MCF 10A (cell line): Measurements from ENCODE around the gene BTBD16. TPM values are rescaled to one million over a fixed set of nuclear protein-coding genes. Genes with fewer than 3 reads are reported as not detected.

Source experiments
- Bru-seq: library from RNA; stranded (reverse); fragments of 400-500 nt; gene quantifications from one replicate; lab custom pipeline; 2021; lab: Mats Ljungman, UMichigan
- BruChase-seq, 2 experiments: library from RNA; stranded (reverse); fragments of 400-500 nt; gene quantifications; one replicate each; lab custom pipeline; 2021; lab: Mats Ljungman, UMichigan
- BruUV-seq: library from RNA; stranded (reverse); fragments of 400-500 nt; replicated peaks from 2 replicates; lab custom pipeline; 2021; lab: Mats Ljungman, UMichigan
- CTCF ChIA-PET: fragments of 300-600 bp; sonication (Branson Sonifier 250); formaldehyde crosslinking; extraction: SDS; loops from one replicate; lab custom pipeline; 2021; ENCODE audit warnings: antibody characterized with exemption, inconsistent platforms; lab: Yijun Ruan, JAX
- POLR2A ChIA-PET: fragments of 300-600, 350-650 bp; sonication (Branson Sonifier 250); formaldehyde crosslinking; extraction: SDS; loops from one replicate; lab custom pipeline; 2020; ENCODE audit warnings: antibody characterized with exemption, inconsistent platforms; lab: Yijun Ruan, JAX
- DNase-seq: peaks from one replicate; pipeline ENCODE4 v3.0.0-alpha.2; 2018; ENCODE audit not compliant: unreplicated experiment
- H3K27ac Mint-ChIP-seq: one replicate; pipeline ENCODE4 v1.8.0; 2022; ENCODE audit warnings: mild to moderate bottlenecking, low read depth, mixed read lengths; ENCODE audit not compliant: unreplicated experiment
- H3K27me3 Mint-ChIP-seq: one replicate; pipeline ENCODE4 v1.8.0; 2022; ENCODE audit warnings: mixed read lengths; ENCODE audit not compliant: insufficient read depth, unreplicated experiment
- H3K36me3 Mint-ChIP-seq: one replicate; pipeline ENCODE4 v1.8.0; 2022; ENCODE audit warnings: mild to moderate bottlenecking, moderate library complexity, mixed read lengths; ENCODE audit not compliant: insufficient read depth, unreplicated experiment
- H3K4me1 Mint-ChIP-seq: one replicate; pipeline ENCODE4 v1.8.0; 2022; ENCODE audit warnings: mixed read lengths; ENCODE audit not compliant: insufficient read depth, unreplicated experiment
- H3K4me3 Mint-ChIP-seq: one replicate; pipeline ENCODE4 v1.8.0; 2022; ENCODE audit warnings: mild to moderate bottlenecking, moderate library complexity, mixed read lengths; ENCODE audit not compliant: unreplicated experiment
- H3K9me3 Mint-ChIP-seq: one replicate; pipeline ENCODE4 v1.8.0; 2022; ENCODE audit warnings: mixed read lengths; ENCODE audit not compliant: unreplicated experiment
- CTCF ChIP-seq: fragments of 200-600 bp; IDR thresholded peaks from one replicate; pipeline ENCODE4 v1.8.0; 2022; ENCODE audit warnings: antibody characterized with exemption, mild to moderate bottlenecking; ENCODE audit not compliant: unreplicated experiment
- intact Hi-C: fragments of 100-400 bp; cut with micrococcal nuclease; formaldehyde crosslinking; loops from 2 replicates; pipeline ENCODE4 v1.14.1; 2022
- long read RNA-seq: library from polyadenylated mRNA; stranded (forward); transcript quantifications from one replicate; pipeline ENCODE4 v2.0.0, GENCODE V29; 2022
- total RNA-seq: library from RNA; stranded (reverse); gene quantifications from 2 replicates; pipeline ENCODE4 v1.2.3, GENCODE V29; 2022

BTBD16 gene
- total RNA-seq, result 0.16 TPM in 1 of 2 replicates, not detected in the other
- percentile 45 among the genes with signal in this experiment for Bru-seq, nascent RNA
- BruChase-seq, experiment 1, labeled RNA remaining after a 6-hour chase, result percentile 55 among the genes with signal in this experiment
- percentile 52 among the genes with signal in this experiment for BruChase-seq, experiment 2, labeled RNA remaining after a 2-hour chase
- long read RNA-seq, result 0 reads

GRCh38 chr10:122271076-122271475, at the start of gene BTBD16:
TSS of gene BTBD16 (plus strand) at chr10:122271296. CDS start at chr10:122275082, 3,786 bp downstream.
- H3K4me1 Mint-ChIP-seq, result peaks cover 7% of the 10 kb centered on the region
- no peaks in the 10 kb centered on the region for H3K27me3 Mint-ChIP-seq
- no TSS peak for BruUV-seq
- intact Hi-C loops, result no loop called here
- POLR2A ChIA-PET, result interaction anchor here (0.6 to 0.7 kb wide), 2 partner anchors 23 to 156 kb away, joined by 3 read pairs; no protein-coding TSS in a partner anchor
- peaks cover 56% of the 10 kb centered on the region for H3K36me3 Mint-ChIP-seq
- no peak for TF ChIP-seq CTCF
- CTCF ChIA-PET, result interaction anchor here (0.6 to 1.6 kb wide), 5 partner anchors 9 to 708 kb away, joined by 3 to 4 read pairs (median 3); no protein-coding TSS in a partner anchor
- H3K4me3 Mint-ChIP-seq, result no peak within 1 kb of the TSS
- no peak within 1 kb of the TSS for H3K27ac Mint-ChIP-seq
- H3K9me3 Mint-ChIP-seq, result no peaks in the 10 kb centered on the region
- no peak for DNase-seq

GRCh38 chr10:122221958-122222357, 49.1 kb upstream of the BTBD16 start:
- intact Hi-C loops, result no loop called here
- POLR2A ChIA-PET, result no interaction called here
- Mint-ChIP-seq H3K27me3 (no peaks in the 10 kb centered on the region), H3K9me3 (no peaks in the 10 kb centered on the region), H3K27ac (no peak overlapping the region), H3K4me3 (no peak overlapping the region), H3K36me3 (peaks cover 99% of the 10 kb centered on the region), H3K4me1 (no peaks in the 10 kb centered on the region)
- DNase-seq, result no peak
- CTCF ChIA-PET, result interaction anchor here (1.9 kb wide), 1 partner anchor 46 kb away, joined by 8 read pairs; no protein-coding TSS in a partner anchor
- BruUV-seq, result no TSS peak
- TF ChIP-seq CTCF, result no peak

- H3K4me3 Mint-ChIP-seq, result no peak overlapping the region
- peaks cover 99% of the 10 kb centered on the region for H3K36me3 Mint-ChIP-seq
- no peak for DNase-seq
- ChIA-PET POLR2A (interaction anchor here (0.7 kb wide), 1 partner anchor 172 kb away, joined by 3 read pairs; no protein-coding TSS in a partner anchor), CTCF (interaction anchor here (1.9 kb wide), 1 partner anchor 45 kb away, joined by 8 read pairs; no protein-coding TSS in a partner anchor)
- intact Hi-C loops, result no loop called here
- no peak for TF ChIP-seq CTCF
- no peaks in the 10 kb centered on the region for H3K27me3 Mint-ChIP-seq
- BruUV-seq, result no TSS peak
- no peak overlapping the region for H3K27ac Mint-ChIP-seq
- H3K9me3 Mint-ChIP-seq, result no peaks in the 10 kb centered on the region
- no peaks in the 10 kb centered on the region for H3K4me1 Mint-ChIP-seq
Observed at GRCh38 chr10:122222638-122223037, 48.5 kb upstream of the BTBD16 start.

- H3K4me1 Mint-ChIP-seq, result no peaks in the 10 kb centered on the region
- no peak overlapping the region for H3K4me3 Mint-ChIP-seq
- no peak overlapping the region for H3K27ac Mint-ChIP-seq
- ChIA-PET CTCF (no interaction called here), POLR2A (no interaction called here)
- intact Hi-C loops, result no loop called here
- no TSS peak for BruUV-seq
- H3K36me3 Mint-ChIP-seq, result peaks cover 98% of the 10 kb centered on the region
- no peak for TF ChIP-seq CTCF
- no peak for DNase-seq
- H3K27me3 Mint-ChIP-seq, result no peaks in the 10 kb centered on the region
- no peaks in the 10 kb centered on the region for H3K9me3 Mint-ChIP-seq
Observed at GRCh38 chr10:122224159-122224558, 46.9 kb upstream of the BTBD16 start.
